DMS114 treated with DMSO at 0.1 percent for 48 hours (cell line): ENCODE measurements around the gene PRRC2A.

Experiments
- DNase-seq: peaks from one replicate; lab custom pipeline; 2025; ENCODE audit not compliant: unreplicated experiment; lab: John Stamatoyannopoulos, UW

PRRC2A gene

GRCh38 chr6:31620586-31621319 lies at the start of gene PRRC2A:
Gene PRRC2A, plus strand, starts transcription at chr6:31620715. Its CDS starts 2,075 bp downstream, at chr6:31622790.
- peak; percentile 82 for DNase-seq

GRCh38 chr6:31572041-31572911 lies 48.2 kb upstream of the PRRC2A start, which contains the start of gene LTA:
Gene LTA, plus strand, starts transcription at chr6:31572289. Its CDS starts 454 bp downstream, at chr6:31572743.
- DNase-seq: no peak

DNA sequence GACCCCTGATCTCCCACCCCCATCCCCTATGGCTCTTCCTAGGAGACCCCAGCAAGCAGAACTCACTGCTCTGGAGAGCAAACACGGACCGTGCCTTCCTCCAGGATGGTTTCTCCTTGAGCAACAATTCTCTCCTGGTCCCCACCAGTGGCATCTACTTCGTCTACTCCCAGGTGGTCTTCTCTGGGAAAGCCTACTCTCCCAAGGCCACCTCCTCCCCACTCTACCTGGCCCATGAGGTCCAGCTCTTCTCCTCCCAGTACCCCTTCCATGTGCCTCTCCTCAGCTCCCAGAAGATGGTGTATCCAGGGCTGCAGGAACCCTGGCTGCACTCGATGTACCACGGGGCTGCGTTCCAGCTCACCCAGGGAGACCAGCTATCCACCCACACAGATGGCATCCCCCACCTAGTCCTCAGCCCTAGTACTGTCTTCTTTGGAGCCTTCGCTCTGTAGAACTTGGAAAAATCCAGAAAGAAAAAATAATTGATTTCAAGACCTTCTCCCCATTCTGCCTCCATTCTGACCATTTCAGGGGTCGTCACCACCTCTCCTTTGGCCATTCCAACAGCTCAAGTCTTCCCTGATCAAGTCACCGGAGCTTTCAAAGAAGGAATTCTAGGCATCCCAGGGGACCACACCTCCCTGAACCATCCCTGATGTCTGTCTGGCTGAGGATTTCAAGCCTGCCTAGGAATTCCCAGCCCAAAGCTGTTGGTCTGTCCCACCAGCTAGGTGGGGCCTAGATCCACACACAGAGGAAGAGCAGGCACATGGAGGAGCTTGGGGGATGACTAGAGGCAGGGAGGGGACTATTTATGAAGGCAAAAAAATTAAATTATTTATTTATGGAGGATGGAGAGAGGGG lies 47.0 kb upstream of the PRRC2A start:
- DNase-seq: no peak

GRCh38 chr6:31574106-31575061 lies 46.1 kb upstream of the PRRC2A start:
- no peak for DNase-seq

DNA sequence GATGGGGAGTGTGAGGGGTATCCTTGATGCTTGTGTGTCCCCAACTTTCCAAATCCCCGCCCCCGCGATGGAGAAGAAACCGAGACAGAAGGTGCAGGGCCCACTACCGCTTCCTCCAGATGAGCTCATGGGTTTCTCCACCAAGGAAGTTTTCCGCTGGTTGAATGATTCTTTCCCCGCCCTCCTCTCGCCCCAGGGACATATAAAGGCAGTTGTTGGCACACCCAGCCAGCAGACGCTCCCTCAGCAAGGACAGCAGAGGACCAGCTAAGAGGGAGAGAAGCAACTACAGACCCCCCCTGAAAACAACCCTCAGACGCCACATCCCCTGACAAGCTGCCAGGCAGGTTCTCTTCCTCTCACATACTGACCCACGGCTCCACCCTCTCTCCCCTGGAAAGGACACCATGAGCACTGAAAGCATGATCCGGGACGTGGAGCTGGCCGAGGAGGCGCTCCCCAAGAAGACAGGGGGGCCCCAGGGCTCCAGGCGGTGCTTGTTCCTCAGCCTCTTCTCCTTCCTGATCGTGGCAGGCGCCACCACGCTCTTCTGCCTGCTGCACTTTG lies 45.1 kb upstream of the PRRC2A start, which contains the start of gene TNF:
TNF (plus strand) TSS at position 231 of the 567 bp plus-strand sequence; CDS start at position 408, 177 bp downstream.
- no peak for DNase-seq

GRCh38 chr6:31575952-31576685 lies 44.4 kb upstream of the PRRC2A start:
- DNase-seq: no peak

DNA sequence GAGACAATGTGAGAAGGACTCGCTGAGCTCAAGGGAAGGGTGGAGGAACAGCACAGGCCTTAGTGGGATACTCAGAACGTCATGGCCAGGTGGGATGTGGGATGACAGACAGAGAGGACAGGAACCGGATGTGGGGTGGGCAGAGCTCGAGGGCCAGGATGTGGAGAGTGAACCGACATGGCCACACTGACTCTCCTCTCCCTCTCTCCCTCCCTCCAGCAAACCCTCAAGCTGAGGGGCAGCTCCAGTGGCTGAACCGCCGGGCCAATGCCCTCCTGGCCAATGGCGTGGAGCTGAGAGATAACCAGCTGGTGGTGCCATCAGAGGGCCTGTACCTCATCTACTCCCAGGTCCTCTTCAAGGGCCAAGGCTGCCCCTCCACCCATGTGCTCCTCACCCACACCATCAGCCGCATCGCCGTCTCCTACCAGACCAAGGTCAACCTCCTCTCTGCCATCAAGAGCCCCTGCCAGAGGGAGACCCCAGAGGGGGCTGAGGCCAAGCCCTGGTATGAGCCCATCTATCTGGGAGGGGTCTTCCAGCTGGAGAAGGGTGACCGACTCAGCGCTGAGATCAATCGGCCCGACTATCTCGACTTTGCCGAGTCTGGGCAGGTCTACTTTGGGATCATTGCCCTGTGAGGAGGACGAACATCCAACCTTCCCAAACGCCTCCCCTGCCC lies 43.5 kb upstream of the PRRC2A start:
- DNase-seq: no peak

GRCh38 chr6:31577579-31577966 lies 42.9 kb upstream of the PRRC2A start:
- no peak for DNase-seq

DNA sequence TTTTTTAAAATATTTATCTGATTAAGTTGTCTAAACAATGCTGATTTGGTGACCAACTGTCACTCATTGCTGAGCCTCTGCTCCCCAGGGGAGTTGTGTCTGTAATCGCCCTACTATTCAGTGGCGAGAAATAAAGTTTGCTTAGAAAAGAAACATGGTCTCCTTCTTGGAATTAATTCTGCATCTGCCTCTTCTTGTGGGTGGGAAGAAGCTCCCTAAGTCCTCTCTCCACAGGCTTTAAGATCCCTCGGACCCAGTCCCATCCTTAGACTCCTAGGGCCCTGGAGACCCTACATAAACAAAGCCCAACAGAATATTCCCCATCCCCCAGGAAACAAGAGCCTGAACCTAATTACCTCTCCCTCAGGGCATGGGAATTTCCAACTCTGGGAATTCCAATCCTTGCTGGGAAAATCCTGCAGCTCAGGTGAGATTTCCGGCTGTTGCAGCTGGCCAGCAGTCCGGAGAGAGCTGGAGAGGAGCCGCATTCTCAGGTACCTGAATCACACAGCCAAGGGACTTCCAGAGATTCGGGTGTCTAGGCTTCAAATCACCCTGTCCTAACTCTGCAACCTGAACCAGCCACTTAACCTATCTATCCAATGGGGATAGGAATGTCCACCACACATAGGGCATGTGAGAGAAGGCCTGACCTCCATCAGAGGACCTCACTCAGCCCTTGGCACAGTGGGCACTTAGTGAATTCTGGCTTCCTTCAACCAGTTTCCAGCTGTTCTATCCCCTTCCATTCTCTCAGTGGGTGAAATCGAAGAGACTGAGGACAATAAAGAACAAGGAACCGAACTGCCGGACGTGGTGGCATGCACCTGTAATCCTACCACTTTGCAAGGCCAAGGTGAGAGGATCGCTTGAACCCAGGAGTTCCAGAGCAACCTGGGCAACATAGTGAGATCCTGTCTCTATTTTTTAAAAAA lies 42.1 kb upstream of the PRRC2A start:
- no peak for DNase-seq

DNA sequence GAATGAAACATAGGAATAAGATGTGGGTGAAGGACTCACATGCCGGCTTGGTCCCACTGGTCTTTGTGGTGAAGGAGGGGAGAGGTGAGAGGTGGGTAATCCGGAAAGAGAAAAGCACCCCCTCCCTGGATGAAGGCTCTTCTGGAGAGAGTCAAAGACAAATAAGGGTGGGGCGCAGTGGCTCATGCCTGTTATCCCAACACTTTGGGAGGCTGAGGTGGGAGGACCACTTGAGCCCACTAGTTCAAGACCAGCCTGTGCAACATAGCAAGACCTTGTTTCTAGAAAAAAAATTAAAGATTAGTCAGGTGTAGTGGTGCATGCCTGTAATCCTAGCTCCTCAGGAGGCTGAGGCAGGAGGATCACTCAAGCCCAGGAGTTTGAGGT lies 41.4 kb upstream of the PRRC2A start:
- DNase-seq: no peak

GRCh38 chr6:31579546-31580437 lies 40.7 kb upstream of the PRRC2A start:
- DNase-seq: no peak

DNA sequence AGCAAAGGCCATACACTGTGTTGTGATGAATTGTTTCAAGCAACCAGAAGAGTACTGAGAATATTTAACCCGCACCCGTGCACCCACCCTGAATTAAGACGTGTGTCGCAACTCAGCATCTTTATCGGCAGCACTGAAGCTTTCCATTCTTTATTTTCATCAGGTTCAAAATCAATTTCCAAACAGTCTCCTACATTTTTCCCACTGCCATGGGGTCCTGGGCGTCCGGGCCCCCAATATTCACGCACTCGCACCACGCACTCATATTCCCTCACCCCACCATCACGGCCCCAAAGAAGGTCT lies 40.1 kb upstream of the PRRC2A start:
- no peak for DNase-seq

DNA sequence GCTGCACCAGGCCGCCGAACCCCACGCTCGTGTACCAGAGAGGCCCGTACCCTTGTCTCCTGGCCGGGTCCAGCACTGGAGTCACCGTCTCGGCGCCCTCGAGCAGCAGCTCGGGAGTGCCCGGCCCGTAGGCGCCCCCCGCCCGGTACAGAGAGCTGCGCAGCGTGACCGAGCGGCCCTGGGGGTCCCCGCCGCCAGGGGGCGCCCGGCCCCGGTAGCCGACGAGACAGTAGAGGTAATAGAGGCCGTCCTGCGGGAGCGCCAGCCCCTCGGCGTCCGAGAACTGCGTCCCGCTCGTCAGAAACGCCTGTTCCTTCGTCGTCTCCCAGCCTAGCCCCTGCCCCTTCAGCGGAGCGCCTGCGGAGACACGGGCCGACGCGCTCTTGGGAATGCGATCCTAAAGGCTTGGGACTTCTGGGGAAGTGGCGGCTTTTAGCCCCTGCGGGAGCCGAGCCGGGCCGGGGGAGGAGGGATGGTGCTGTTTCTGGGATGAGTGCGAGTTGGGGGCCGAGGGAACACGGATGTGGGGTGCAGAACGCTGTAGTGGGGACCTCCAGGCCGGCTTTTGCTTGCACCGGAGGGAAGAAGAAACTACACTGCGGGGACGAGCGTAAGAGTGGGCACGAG lies 39.6 kb upstream of the PRRC2A start:
- peak; percentile 85 for DNase-seq

- no peak for DNase-seq
Observed at GRCh38 chr6:31581434-31582229, 38.9 kb upstream of the PRRC2A start.

GRCh38 chr6:31582230-31582643 lies 38.3 kb upstream of the PRRC2A start, which contains the start of gene LTB:
Gene LTB, minus strand, starts transcription at chr6:31582424. Its CDS starts 7 bp downstream, at chr6:31582417.
- DNase-seq: no peak
